ENCODE data around the gene PTPRN2. TPM values are rescaled to one million over a fixed set of nuclear protein-coding genes. Genes with fewer than 3 reads are reported as not detected.

PTPRN2 gene
- total RNA-seq, 1 donor = 0.27 TPM

GRCh38 chr7:158558816-158559215, 28.8 kb downstream of the PTPRN2 start:
- DNase-seq (ENCODE audit: low read depth in 2 of 3, low spot score in 2 of 3) = no peak

GRCh38 chr7:158557441-158557755, 30.2 kb downstream of the PTPRN2 start:
- DNase-seq (ENCODE audit: low read depth in 2 of 3, low spot score in 2 of 3) = no peak

- DNase-seq (ENCODE audit: low read depth in 2 of 3, low spot score in 2 of 3) = no peak
These were observed 30.7 kb downstream of the PTPRN2 start for GRCh38 chr7:158556721-158557440.

- no peak for DNase-seq (ENCODE audit: low read depth in 2 of 3, low spot score in 2 of 3)
These were observed 32.5 kb downstream of the PTPRN2 start for GRCh38 chr7:158555034-158555520.

GRCh38 chr7:158550886-158551452, 36.7 kb downstream of the PTPRN2 start:
- no peak for DNase-seq (ENCODE audit: low read depth in 2 of 3, low spot score in 2 of 3)

GRCh38 chr7:158550394-158550700, 37.3 kb downstream of the PTPRN2 start:
- DNase-seq (ENCODE audit: low read depth in 2 of 3, low spot score in 2 of 3) = no peak

GRCh38 chr7:158549616-158550393, 37.8 kb downstream of the PTPRN2 start:
- DNase-seq (ENCODE audit: low read depth in 2 of 3, low spot score in 2 of 3) = no peak

GRCh38 chr7:158549176-158549615, 38.4 kb downstream of the PTPRN2 start:
- DNase-seq (ENCODE audit: low read depth in 2 of 3, low spot score in 2 of 3) = no peak

- DNase-seq (ENCODE audit: low read depth in 2 of 3, low spot score in 2 of 3) = no peak
These were observed 38.9 kb downstream of the PTPRN2 start for GRCh38 chr7:158548726-158549125.

- no peak for DNase-seq (ENCODE audit: low read depth in 2 of 3, low spot score in 2 of 3)
These were observed 39.8 kb downstream of the PTPRN2 start for GRCh38 chr7:158547817-158548216.

GRCh38 chr7:158546626-158547025, 41.0 kb downstream of the PTPRN2 start:
- no peak for DNase-seq (ENCODE audit: low read depth in 2 of 3, low spot score in 2 of 3)

GRCh38 chr7:158546214-158546613, 41.4 kb downstream of the PTPRN2 start:
- no peak for DNase-seq (ENCODE audit: low read depth in 2 of 3, low spot score in 2 of 3)

GRCh38 chr7:158544708-158545107, 42.9 kb downstream of the PTPRN2 start:
- no peak for DNase-seq (ENCODE audit: low read depth in 2 of 3, low spot score in 2 of 3)

GRCh38 chr7:158543840-158544239, 43.8 kb downstream of the PTPRN2 start:
- no peak for DNase-seq (ENCODE audit: low read depth in 2 of 3, low spot score in 2 of 3)

- DNase-seq (ENCODE audit: low read depth in 2 of 3, low spot score in 2 of 3) = no peak
These were observed 44.7 kb downstream of the PTPRN2 start for GRCh38 chr7:158542651-158543566.

- DNase-seq (ENCODE audit: low read depth in 2 of 3, low spot score in 2 of 3) = peak in 2 of 3 donors; percentile 77 to 92
These were observed 46.1 kb downstream of the PTPRN2 start for GRCh38 chr7:158541346-158542010.

- DNase-seq (ENCODE audit: low read depth in 2 of 3, low spot score in 2 of 3) = no peak
These were observed 47.9 kb downstream of the PTPRN2 start for GRCh38 chr7:158539711-158540146.

- DNase-seq (ENCODE audit: low read depth in 2 of 3, low spot score in 2 of 3) = no peak
These were observed 49.3 kb downstream of the PTPRN2 start for GRCh38 chr7:158538156-158538946.

- no peak for DNase-seq (ENCODE audit: low read depth in 2 of 3, low spot score in 2 of 3)
These were observed 50.1 kb downstream of the PTPRN2 start for GRCh38 chr7:158537516-158537882.
